ENCODE results near the gene GPRC5C. TPM values are rescaled to one million over a fixed set of nuclear protein-coding genes. Genes with fewer than 3 reads are reported as not detected.

The GPRC5C gene
- total RNA-seq, 1 donor from 2014 or later, result 24.7 TPM

GRCh38 chr17:74427763-74428153, 4.1 kb upstream of the GPRC5C start:
- no peak overlapping the region for H3K4me3 Mint-ChIP-seq (ENCODE audit: unreplicated experiment)
- H3K27ac Mint-ChIP-seq (ENCODE audit: unreplicated experiment), result peak overlapping the region; percentile 68
- no peak for TF ChIP-seq CTCF (IDR thresholded peaks at IDR 0.05; ENCODE audit: unreplicated experiment)
- H3K4me1 Mint-ChIP-seq (ENCODE audit: unreplicated experiment), result peaks cover 22% of the 10 kb centered on the region
- DNase-seq (ENCODE audit: low spot score), result no peak
- H3K9me3 Mint-ChIP-seq (ENCODE audit: unreplicated experiment), result no peaks in the 10 kb centered on the region
- H3K36me3 Mint-ChIP-seq (ENCODE audit: low read depth, unreplicated experiment), result no peaks in the 10 kb centered on the region
- peaks cover 6% of the 10 kb centered on the region for H3K27me3 Mint-ChIP-seq (ENCODE audit: unreplicated experiment)

- no peaks in the 10 kb centered on the region for H3K9me3 Mint-ChIP-seq (ENCODE audit: unreplicated experiment)
- H3K27me3 Mint-ChIP-seq (ENCODE audit: unreplicated experiment), result peaks cover 9% of the 10 kb centered on the region
- H3K27ac Mint-ChIP-seq (ENCODE audit: unreplicated experiment), result peak overlapping the region; percentile 83
- peak overlapping the region; percentile 83 for H3K4me3 Mint-ChIP-seq (ENCODE audit: unreplicated experiment)
- no peak for DNase-seq (ENCODE audit: low spot score)
- no peak for TF ChIP-seq CTCF (IDR thresholded peaks at IDR 0.05; ENCODE audit: unreplicated experiment)
- peaks cover 25% of the 10 kb centered on the region for H3K4me1 Mint-ChIP-seq (ENCODE audit: unreplicated experiment)
- H3K36me3 Mint-ChIP-seq (ENCODE audit: low read depth, unreplicated experiment), result no peaks in the 10 kb centered on the region
Observed at GRCh38 chr17:74429604-74430384, 2.1 kb upstream of the GPRC5C start.

DNA sequence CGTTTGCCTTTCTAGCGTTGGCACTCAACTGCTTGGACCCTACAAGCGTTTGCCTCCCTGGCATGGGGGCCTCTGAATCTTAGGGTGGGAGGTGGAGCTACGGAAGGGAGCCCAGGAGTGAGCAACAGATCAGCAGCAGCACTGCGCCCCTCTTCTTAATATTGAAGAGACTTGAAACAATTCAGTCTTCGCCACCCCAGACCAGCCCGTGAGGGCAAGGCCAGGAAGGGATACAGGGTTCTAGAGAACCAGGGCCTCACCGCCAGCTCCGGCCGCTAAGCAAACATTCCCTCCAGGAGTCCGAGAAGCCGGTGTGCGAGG, 1.5 kb upstream of the GPRC5C start:
- no peak for TF ChIP-seq CTCF (IDR thresholded peaks at IDR 0.05; ENCODE audit: unreplicated experiment)
- Mint-ChIP-seq H3K27ac (ENCODE audit: unreplicated experiment) (peak overlapping the region; percentile 83), H3K36me3 (ENCODE audit: low read depth, unreplicated experiment) (no peaks in the 10 kb centered on the region), H3K9me3 (ENCODE audit: unreplicated experiment) (no peaks in the 10 kb centered on the region), H3K27me3 (ENCODE audit: unreplicated experiment) (peaks cover 12% of the 10 kb centered on the region), H3K4me3 (ENCODE audit: unreplicated experiment) (peak overlapping the region; percentile 83), H3K4me1 (ENCODE audit: unreplicated experiment) (peaks cover 25% of the 10 kb centered on the region)
- DNase-seq (ENCODE audit: low spot score), result no peak

DNA sequence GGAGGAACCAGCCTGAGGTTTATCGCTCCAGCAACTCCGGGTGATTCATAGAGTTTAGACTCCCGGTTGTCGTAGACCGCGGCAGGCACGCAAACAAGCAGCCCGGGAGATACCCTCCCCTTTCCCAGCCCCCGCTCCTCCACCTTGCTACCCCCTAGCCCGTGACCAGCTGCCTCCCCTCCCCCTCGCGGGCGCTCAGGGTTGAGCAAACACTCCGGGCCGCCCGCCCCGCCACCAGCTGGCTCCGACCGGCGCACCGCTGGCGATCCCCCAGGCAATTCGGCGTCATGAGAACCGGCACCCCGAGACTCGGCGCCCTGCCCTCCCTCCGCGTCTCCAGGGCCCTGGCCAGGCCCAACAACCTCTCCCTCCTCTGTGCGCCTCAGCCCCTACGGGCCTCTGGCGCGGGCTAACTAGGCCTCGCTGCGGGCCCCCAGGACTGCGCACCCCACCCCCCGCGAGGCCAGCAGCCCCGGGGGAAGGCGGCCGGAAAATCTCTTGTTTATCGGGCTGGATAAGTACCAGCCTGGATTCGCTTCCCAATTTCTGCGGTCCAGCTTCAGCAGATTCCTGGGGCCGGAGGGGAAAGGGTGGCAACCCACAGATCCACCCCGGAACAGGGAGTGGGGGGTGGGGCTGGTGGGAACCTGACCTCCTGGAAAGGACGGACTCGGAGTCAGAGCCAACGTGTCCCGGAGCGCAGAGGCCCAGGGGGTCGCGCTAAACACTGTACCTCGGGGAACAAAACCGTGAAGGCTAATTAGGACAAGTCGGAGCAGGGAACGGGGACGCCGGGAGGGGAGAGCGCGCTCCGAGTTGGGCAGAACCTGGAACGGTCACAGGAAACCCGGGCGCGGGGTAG, 951 bp upstream of the GPRC5C start:
- H3K4me3 Mint-ChIP-seq (ENCODE audit: unreplicated experiment), result peak overlapping the region; percentile 90
- no peak for TF ChIP-seq CTCF (IDR thresholded peaks at IDR 0.05; ENCODE audit: unreplicated experiment)
- peak; percentile 63 for DNase-seq (ENCODE audit: low spot score)
- H3K9me3 Mint-ChIP-seq (ENCODE audit: unreplicated experiment), result no peaks in the 10 kb centered on the region
- H3K27me3 Mint-ChIP-seq (ENCODE audit: unreplicated experiment), result peaks cover 12% of the 10 kb centered on the region
- H3K27ac Mint-ChIP-seq (ENCODE audit: unreplicated experiment), result peak overlapping the region; percentile 83
- H3K36me3 Mint-ChIP-seq (ENCODE audit: low read depth, unreplicated experiment), result no peaks in the 10 kb centered on the region
- peaks cover 25% of the 10 kb centered on the region for H3K4me1 Mint-ChIP-seq (ENCODE audit: unreplicated experiment)

DNA sequence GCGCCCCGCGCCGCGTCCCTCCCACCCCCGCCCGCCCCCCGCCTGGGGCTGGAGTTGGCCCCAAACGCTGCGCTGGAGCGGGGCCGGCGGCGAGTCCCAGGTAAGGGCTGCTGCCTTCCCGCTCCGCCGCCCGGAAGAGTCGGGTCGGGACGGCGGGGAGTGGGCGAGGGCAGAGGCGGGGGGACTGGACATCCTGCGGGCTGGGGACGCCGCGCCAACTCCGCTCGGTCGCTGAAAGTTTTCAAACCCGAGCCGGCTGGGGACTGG, 469 bp downstream of the GPRC5C start:
- DNase-seq (ENCODE audit: low spot score), result no peak
- TF ChIP-seq CTCF (IDR thresholded peaks at IDR 0.05; ENCODE audit: unreplicated experiment), result no peak
- Mint-ChIP-seq H3K4me3 (ENCODE audit: unreplicated experiment) (no peak overlapping the region), H3K9me3 (ENCODE audit: unreplicated experiment) (no peaks in the 10 kb centered on the region), H3K36me3 (ENCODE audit: low read depth, unreplicated experiment) (no peaks in the 10 kb centered on the region), H3K27me3 (ENCODE audit: unreplicated experiment) (peaks cover 12% of the 10 kb centered on the region), H3K4me1 (ENCODE audit: unreplicated experiment) (peaks cover 15% of the 10 kb centered on the region), H3K27ac (ENCODE audit: unreplicated experiment) (no peak overlapping the region)

Measured in endothelial cell (in vitro differentiated cells).